Measurements from ENCODE around the gene MYH16.
"Not testable (repeated sequence)": the region's sequence is repeated elsewhere in the genome, so short reads cannot be mapped to it uniquely, and the experiment has no call there.

MYH16 gene

DNA sequence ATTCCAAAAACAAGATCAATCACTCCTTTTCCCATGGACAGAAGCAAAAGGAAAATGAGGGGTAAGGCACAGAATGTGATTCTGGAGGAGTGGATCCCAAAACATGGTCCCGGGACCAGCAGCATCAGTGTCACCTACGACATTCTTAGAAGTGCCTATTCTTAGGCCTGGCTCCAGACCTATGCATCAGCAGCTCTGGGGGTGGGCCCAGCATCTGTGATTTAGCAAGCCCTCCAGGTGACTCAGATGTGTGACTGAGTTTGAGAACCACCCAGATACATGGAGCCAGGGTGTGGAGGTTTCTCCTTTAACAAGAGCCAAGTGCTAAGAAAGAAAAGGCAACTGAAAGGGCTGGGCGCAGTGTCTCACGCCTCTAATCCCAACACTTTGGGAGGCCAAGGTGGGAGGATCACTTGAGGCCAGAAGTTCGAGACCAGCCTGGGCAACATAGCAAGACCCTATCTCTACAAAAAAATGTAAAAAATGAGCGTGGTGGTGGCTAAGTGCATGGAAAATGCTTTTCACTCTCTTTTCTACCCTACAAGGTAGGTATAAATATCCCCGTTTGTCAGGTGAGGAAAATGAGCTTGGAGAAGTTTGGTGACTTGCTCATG, 35.9 kb downstream of the MYH16 start:
- FAIRE-seq, result no peak

- no peak for FAIRE-seq
These were observed 36.5 kb downstream of the MYH16 start for GRCh38 chr7:99309111-99309510.

DNA sequence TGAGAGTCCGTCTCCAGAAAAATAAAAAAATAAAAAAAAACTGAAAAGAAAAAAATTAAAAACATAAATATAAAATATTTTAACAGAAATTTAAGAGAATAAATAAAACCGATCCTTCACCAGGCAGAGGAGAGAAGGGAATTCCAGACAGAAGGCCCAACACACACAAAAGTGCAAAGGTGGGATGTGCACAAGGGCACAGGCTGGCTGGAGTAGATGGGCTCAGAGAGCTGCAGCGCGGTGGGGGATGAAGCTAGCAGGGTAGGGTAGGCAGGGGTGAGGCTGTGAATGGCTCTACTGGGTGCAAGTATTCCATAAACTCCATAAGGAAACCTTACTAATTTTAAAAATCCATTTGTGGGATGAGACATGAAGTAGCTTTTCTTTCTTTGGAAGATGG, 37.4 kb downstream of the MYH16 start:
- FAIRE-seq, result no peak

DNA sequence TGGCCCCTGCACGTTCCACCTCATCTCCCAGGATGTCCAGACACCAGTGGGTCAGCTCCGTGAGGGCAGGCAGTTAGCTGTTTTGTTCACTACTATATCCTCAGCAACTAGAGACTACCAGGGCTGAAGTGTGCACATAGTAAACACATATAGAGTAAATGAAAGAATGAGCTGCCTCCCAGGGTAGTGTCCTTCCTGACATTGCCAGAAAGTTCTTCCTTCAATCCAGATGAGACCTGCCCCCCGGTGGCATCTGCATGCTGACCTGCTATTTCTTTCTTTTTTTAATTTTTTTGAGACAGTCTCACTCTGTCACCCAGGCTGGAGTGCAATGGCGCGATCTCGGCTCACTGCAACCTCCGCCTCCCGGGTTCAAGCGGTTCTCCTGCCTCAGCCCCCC, 39.1 kb downstream of the MYH16 start:
- no peak for FAIRE-seq

DNA sequence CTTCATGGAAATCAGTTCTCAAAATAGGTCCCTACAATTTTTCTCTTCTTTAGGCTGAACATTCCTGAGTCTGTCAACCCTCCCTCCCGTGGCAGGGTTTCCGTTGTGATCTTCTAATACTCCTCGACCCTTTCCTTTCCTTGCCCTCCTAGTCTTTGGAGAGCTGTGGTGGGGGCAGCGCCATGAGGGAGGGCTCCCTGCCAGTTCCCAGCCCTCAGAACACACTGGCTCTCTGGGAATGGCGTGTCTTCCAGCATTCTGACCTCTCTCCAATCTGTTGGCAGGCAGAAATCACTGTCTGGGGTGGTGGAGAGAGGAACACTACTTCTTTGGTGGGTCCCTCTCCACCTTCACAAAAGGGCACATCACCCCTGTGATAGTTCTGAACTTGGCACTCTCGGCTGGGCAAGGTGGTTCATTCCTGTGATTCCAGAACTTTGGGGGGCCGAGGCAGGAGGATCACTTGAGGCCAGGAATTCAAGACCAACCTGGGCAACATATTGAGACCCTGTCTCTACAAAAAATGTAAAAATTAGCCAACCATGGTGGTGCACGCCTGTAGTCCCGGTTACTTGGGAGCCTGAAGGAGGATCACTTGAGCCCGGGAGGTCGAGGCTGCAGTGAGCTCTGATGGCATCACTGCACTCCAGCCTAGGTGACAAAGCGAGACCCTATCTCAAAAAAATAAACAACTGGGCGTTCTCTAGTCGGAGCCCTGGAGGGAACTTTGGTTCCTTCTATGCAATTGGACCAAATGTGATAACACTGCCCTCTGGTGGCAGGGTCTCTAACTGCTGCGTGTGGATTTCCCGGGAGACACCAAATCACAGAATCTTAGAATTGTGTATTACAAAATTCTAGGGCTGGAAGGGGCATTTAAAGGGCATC, 39.9 kb downstream of the MYH16 start:
- no peak for FAIRE-seq

DNA sequence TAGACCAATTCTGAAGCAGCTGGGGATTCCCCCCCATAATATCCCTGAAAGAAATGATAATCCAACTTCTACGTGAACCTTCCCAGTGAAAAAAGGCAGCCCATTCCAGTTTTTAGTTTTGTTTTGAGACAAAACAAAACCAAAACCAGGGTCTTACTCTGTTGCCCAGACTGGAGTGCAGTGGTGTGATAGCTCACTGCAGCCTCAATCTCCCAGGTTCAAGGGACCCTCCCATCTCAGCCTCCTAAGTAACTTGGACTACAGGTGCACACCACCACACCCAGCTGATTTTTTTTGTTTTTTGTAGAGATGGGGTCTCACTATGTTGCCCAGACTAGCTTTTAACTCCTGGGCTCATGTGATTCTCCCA, 40.5 kb downstream of the MYH16 start:
- FAIRE-seq, result no peak

DNA sequence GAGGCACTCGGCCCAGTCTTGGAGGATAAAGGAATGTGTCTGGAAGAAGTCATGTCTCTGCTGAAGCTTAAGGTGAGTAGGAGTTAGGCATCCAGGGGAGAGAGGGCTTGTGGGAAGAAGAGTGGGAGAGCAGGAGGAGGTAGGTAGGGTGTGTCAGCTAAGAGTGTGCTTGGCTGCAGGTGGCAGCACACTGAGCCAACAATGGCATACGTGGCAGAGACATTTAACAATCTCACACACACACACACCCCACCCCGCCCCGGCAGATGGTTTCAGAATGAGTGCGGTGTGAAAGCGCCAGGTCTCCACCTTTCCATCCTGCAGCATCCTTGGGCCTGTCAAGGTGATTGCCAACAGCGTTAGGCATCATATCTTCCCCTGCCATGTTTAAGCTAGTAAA, 41.9 kb downstream of the MYH16 start:
- no peak for FAIRE-seq

DNA sequence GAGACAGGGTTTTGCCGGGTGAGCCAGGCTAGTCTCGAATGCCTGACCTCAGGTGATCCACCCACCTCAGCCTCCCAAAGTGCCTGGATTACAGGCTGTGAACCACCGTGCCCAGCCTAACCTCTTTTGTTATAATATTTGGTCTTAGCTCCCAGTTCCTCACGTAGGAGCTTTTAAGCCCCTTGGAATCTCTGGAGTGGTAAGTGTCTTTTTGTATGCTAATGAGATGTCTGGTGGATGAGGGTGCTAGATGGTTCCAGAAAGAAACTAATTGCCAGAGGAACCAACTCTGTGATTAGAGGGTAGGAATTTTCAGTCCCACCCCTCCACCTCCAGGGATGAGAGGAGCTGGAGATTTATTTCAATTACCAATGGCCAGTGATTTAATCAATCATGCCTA, 47.7 kb downstream of the MYH16 start:
- FAIRE-seq, result no peak

DNA sequence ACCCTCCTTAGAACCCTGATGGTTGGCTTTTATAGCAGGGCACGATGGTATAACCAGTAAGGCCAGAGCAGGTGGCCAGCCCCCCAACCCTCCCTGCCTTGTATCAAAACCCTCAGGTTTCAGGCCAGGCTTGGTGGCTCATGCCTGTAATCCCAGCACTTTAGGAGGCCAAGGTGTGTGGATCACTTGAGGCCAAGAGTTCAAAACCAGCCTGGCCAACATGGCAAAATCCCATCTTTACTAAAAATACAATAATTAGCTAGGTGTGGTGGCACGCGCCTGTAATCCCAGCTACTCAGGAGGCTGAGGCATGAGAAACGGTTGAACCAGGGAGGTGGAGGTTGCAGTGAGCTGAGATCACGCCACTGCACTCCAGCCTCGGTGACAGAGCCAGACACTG, 50.0 kb downstream of the MYH16 start:
- not testable (repeated sequence) for FAIRE-seq

- no peak for FAIRE-seq
These were observed 51.9 kb downstream of the MYH16 start for GRCh38 chr7:99324559-99324958.

GRCh38 chr7:99325001-99325493, 52.4 kb downstream of the MYH16 start:
- FAIRE-seq, result no peak

- FAIRE-seq, result no peak
These were observed 53.2 kb downstream of the MYH16 start, which contains the start of gene ARPC1A for GRCh38 chr7:99325592-99326407. ARPC1A (plus strand) TSS chr7:99325898; CDS start chr7:99333354, 7,456 bp downstream.

DNA sequence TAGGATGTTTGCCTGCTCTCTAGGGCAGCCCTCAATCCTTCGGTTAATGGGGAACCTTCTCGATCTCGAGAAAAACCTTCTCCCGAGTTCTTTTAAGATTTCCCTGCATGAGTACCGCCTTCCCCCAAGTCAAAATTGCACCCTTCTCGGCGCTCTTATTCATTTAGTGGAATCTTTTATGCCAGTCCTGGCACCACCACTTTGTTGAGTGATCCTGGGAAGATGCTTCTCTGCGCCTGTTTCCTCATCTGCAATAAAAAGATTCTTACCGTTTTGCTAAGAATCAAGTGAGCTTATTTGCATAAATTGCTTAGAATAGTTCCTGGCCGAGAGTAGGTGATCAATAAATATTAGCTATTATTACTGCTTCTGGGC, 53.8 kb downstream of the MYH16 start:
- no peak for FAIRE-seq

DNA sequence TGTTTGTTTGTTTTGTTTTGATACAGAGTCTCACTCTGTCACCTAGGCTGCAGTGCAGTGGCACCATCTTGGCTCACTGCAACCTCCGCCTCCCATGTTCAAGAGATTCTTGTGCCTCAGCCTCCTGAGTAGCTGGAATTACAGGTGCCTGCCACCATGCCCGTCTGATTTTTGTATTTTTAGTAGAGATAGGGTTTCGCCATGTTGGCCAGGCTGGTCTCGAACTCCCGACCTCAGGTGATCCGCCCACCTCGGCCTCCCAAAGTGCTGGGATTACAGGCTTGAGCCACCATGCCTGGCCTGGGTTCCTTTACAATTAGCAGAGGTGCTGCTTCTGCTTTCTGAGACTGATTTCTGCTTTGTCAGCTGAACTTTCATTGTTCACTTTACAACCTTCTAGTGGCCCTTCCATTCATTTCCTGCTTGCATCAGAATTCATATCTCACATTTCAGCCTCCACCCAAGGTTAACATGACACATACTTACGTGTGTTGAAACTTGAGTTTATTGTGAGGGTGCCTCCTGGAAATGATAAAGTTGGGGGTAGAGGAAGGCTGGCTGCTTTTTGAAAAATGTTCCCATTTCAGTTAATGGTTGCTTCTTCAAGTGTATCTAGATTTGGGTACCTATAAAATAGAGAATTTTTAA, 57.8 kb downstream of the MYH16 start:
- FAIRE-seq, result not testable (repeated sequence)

DNA sequence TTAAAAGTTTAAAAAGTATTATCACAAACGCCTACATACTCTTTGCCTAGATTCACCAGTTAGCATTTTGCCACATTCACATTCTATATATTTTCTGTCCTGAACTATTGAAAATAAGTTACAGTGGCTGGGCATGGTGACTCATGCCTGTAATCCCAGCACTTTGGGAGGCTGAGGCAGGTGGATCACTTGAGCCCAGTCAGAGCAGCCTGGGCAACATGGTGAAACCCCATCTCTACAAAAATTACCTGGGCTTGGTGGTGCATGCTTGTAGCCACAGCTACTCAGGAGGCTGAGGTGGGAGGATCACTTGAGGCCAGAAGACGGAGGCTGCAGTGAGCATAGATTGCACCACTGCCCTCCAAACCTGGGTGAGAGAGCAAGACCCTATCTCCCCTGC, 58.4 kb downstream of the MYH16 start:
- no peak for FAIRE-seq

DNA sequence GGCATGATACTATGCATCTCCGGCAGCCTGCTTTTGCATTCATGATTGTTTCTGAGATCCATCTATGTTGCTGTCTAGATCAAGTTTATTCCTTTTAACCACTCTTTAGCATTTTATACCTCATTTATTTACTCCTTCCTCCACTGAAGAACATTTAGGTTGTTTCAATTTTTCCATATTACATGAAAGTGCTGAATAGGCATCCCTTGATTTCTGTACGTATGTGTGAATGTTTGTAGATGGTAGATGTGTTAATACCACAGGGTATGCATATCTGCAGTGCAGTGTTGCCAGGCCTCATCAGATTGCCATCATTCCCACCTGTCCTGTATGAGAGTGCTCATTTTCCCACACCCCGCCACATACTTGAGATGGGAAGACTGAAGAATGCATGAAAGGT, 67.0 kb downstream of the MYH16 start:
- no peak for FAIRE-seq

GRCh38 chr7:99340659-99341058, 68.0 kb downstream of the MYH16 start:
- FAIRE-seq, result no peak

DNA sequence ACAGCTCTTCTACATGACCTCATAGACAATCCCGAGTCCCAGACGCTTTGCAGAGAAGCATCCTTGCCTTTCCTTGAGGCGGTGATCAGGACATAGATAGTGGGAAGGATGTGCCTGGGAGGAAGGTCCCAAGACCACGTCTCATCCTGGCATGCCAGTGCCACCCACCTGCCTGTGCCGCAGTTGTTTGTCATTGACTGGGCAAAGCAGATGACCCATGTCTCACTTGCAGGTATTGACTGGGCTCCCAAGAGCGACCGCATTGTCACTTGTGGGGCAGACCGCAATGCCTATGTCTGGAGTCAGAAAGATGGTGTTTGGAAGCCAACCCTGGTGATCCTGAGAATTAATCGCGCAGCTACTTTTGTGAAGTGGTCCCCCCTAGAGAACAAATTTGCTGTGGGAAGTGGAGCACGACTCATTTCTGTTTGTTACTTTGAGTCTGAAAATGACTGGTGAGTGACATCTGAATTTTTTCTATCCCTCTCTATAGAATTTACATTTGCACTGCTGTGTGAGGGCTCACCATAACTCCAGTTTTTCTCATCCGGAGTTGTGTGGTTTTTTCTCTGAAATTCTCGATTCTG, 71.5 kb downstream of the MYH16 start:
- FAIRE-seq, result no peak

DNA sequence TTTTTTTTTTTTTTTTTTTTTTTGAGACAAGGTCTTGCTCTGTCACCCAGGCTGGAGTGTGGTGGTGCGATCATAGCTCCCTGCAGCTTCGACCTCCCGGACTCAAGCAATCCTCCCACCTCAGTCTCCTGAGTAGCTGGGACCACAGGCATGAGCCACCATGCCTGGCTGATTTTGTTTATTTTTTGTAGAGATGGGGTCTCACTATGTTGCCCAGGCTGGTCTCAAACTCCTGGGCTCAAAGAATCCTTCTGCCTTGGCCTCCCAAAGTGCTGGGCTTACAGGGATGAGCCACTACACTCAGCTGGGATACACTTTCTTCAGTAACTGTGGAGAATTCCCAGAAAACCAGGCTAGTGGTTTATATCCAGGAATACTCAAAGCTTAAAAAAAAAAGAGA, 78.0 kb downstream of the MYH16 start:
- not testable (repeated sequence) for FAIRE-seq

- FAIRE-seq, result no peak
These were observed 79.6 kb downstream of the MYH16 start for GRCh38 chr7:99352247-99352646.

- no peak for FAIRE-seq
These were observed 82.5 kb downstream of the MYH16 start for GRCh38 chr7:99355098-99355497.

- FAIRE-seq, result no peak
These were observed 85.3 kb downstream of the MYH16 start for GRCh38 chr7:99357701-99358490.
